Measurements from ENCODE around the gene CNTRL. TPM values are rescaled to one million over a fixed set of nuclear protein-coding genes. Genes with fewer than 3 reads are reported as not detected.
"Not testable (repeated sequence)": the region's sequence is repeated elsewhere in the genome, so short reads cannot be mapped to it uniquely, and the experiment has no call there.

CNTRL gene
- total RNA-seq, 3 donors from 2014 or later (not counting 1 experiment from before 2014, with no cell fraction given): 59.1 to 74.3 (median 60.0) TPM

DNA sequence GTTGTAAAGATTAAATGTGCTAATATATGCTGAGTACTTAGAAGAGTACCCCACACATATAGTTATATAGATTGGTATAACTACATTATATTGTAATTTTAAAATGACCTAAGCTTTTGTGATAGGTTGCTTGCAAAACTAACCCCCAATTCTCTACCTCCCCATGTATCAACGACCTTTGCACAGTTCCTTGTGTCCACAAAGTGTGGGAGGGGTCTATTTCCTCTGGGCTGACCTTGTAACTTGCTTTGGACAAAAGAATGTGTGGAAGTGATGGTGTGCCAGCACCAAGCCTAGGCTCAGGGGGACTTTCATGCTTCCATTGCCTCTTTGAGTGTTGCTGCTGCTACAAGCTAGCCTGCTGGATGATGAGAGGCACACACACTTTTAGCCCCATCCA is 45.3 kb upstream of the CNTRL start:
- Histone ChIP-seq H3K27me3 (ENCODE audit: control insufficient read depth, insufficient read depth, low read length) (no peaks in the 10 kb centered on the region), H3K27ac (ENCODE audit: low read length) (no peak overlapping the region), H3K4me3 (ENCODE audit: low read length) (no peak overlapping the region), H3K9me3 (ENCODE audit: control insufficient read depth, insufficient read depth, low read length) (no peaks in the 10 kb centered on the region), H3K4me1 (ENCODE audit: control insufficient read depth, insufficient read depth, low read length) (no peaks in the 10 kb centered on the region), H3K36me3 (ENCODE audit: control insufficient read depth, insufficient read depth, low read length) (no peaks in the 10 kb centered on the region)
- intact Hi-C loops (cut with micrococcal nuclease): no loop called here
- TF ChIP-seq, protein P1, sequence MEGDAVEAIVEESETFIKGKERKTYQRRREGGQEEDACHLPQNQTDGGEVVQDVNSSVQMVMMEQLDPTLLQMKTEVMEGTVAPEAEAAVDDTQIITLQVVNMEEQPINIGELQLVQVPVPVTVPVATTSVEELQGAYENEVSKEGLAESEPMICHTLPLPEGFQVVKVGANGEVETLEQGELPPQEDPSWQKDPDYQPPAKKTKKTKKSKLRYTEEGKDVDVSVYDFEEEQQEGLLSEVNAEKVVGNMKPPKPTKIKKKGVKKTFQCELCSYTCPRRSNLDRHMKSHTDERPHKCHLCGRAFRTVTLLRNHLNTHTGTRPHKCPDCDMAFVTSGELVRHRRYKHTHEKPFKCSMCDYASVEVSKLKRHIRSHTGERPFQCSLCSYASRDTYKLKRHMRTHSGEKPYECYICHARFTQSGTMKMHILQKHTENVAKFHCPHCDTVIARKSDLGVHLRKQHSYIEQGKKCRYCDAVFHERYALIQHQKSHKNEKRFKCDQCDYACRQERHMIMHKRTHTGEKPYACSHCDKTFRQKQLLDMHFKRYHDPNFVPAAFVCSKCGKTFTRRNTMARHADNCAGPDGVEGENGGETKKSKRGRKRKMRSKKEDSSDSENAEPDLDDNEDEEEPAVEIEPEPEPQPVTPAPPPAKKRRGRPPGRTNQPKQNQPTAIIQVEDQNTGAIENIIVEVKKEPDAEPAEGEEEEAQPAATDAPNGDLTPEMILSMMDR (IDR thresholded peaks at IDR 0.05): no peak
- Mint-ChIP-seq H3K4me3 (no peak overlapping the region), H3K9me3 (no peaks in the 10 kb centered on the region), H3K27ac (no peak overlapping the region), H3K4me1 (no peaks in the 10 kb centered on the region), H3K27me3 (ENCODE audit: low read depth in 2 of 2) (no peaks in the 10 kb centered on the region), H3K36me3 (no peaks in the 10 kb centered on the region)
- DNase-seq (no peak), ATAC-seq (no peak)
- WGBS (ENCODE audit: insufficient coverage): no CpG with 5 or more reads among the region's 1 CpG

DNA sequence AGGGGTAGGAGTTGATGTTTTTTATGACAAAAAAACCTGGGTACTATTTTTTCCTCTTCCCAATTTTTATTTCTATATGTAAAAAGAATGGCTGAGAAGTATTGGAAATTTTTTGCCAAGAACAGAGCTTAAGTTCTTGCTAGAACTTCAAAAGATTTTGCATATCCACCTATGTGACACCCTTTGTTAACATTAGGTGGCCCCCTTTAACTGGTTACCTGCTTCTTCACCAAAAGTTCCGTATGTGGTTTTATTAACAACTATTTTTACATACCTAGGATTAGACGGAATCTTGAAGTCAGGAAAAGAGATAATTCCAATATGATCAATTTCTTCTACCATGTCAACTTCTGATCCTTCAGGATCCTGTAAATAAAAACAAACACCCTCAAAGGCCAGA is 40.2 kb upstream of the CNTRL start:
- Histone ChIP-seq H3K27me3 (ENCODE audit: control insufficient read depth, insufficient read depth, low read length) (no peaks in the 10 kb centered on the region), H3K4me1 (ENCODE audit: control insufficient read depth, insufficient read depth, low read length) (no peaks in the 10 kb centered on the region), H3K36me3 (ENCODE audit: control insufficient read depth, insufficient read depth, low read length) (no peaks in the 10 kb centered on the region), H3K9me3 (ENCODE audit: control insufficient read depth, insufficient read depth, low read length) (no peaks in the 10 kb centered on the region), H3K27ac (ENCODE audit: low read length) (no peak overlapping the region), H3K4me3 (ENCODE audit: low read length) (no peak overlapping the region)
- Mint-ChIP-seq H3K27ac (no peak overlapping the region), H3K27me3 (ENCODE audit: low read depth in 2 of 2) (no peaks in the 10 kb centered on the region), H3K4me3 (no peak overlapping the region), H3K4me1 (no peaks in the 10 kb centered on the region), H3K36me3 (no peaks in the 10 kb centered on the region), H3K9me3 (no peaks in the 10 kb centered on the region)
- TF ChIP-seq, protein P1 (IDR thresholded peaks at IDR 0.05): no peak
- intact Hi-C loops (cut with micrococcal nuclease): no loop called here
- ATAC-seq (no peak), DNase-seq (no peak)
- 86% methylated on average over 2 of the region's 2 CpGs for WGBS (ENCODE audit: insufficient coverage)

DNA sequence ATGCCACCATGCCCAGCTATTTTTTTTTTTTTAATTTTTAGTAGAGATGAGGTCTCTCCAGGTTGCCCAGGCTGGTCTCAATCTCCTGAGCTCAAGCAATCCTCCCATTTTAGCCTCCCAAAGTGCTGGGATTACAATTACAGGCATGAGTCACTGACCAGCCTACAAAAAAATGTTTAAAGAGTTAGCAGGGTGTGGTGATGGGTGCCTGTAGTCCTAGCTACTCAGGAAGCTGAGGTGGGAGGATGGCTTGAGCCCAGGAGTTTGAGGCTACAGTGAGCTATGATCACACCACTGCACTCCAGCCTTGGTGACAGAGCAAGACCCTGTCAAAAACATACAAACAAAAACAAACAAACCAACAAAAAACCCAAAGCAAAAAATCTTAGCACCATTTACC is 39.0 kb upstream of the CNTRL start:
- intact Hi-C loops (cut with micrococcal nuclease); ATAC-seq; H3K27me3 ChIP-seq (ENCODE audit: control insufficient read depth, insufficient read depth, low read length); H3K4me1 Mint-ChIP-seq; H3K27ac ChIP-seq (ENCODE audit: low read length); H3K36me3 Mint-ChIP-seq; H3K9me3 ChIP-seq (ENCODE audit: control insufficient read depth, insufficient read depth, low read length); H3K4me3 Mint-ChIP-seq; H3K36me3 ChIP-seq (ENCODE audit: control insufficient read depth, insufficient read depth, low read length); H3K4me3 ChIP-seq (ENCODE audit: low read length); H3K27me3 Mint-ChIP-seq (ENCODE audit: low read depth in 2 of 2); H3K4me1 ChIP-seq (ENCODE audit: control insufficient read depth, insufficient read depth, low read length); H3K9me3 Mint-ChIP-seq; H3K27ac Mint-ChIP-seq; DNase-seq: not testable (repeated sequence)

DNA sequence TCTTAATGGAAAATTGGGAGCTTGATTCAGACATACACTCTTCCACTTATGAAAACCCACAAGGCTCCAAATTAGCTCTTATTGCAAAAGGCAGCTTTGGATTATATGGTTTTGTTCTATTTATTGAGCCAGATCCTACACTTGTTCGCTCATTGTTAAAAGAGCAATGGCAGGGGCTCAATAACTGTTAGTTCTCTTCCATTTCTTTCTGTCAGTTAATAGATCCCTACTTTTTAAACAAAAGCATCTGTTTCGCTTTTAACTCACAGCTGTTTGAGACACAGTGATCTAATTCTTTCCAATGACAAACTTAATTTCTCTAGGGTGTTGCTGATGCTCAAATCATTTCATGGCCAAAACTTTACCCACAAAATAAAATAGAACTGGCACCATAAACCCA is 36.4 kb upstream of the CNTRL start:
- Histone ChIP-seq H3K36me3 (ENCODE audit: control insufficient read depth, insufficient read depth, low read length) (no peaks in the 10 kb centered on the region), H3K4me3 (ENCODE audit: low read length) (no peak overlapping the region), H3K27me3 (ENCODE audit: control insufficient read depth, insufficient read depth, low read length) (no peaks in the 10 kb centered on the region), H3K27ac (ENCODE audit: low read length) (no peak overlapping the region), H3K4me1 (ENCODE audit: control insufficient read depth, insufficient read depth, low read length) (no peaks in the 10 kb centered on the region), H3K9me3 (ENCODE audit: control insufficient read depth, insufficient read depth, low read length) (no peaks in the 10 kb centered on the region)
- no peaks in the 10 kb centered on the region for H3K9me3 Mint-ChIP-seq
- WGBS (ENCODE audit: insufficient coverage): 92% methylated on average over 2 of the region's 2 CpGs
- H3K27ac Mint-ChIP-seq: no peak overlapping the region
- no peaks in the 10 kb centered on the region for H3K4me1 Mint-ChIP-seq
- no peak for ATAC-seq
- no peaks in the 10 kb centered on the region for H3K36me3 Mint-ChIP-seq
- TF ChIP-seq, protein P1 (IDR thresholded peaks at IDR 0.05): no peak
- intact Hi-C loops (cut with micrococcal nuclease): no loop called here
- H3K4me3 Mint-ChIP-seq: no peak overlapping the region
- no peak for DNase-seq
- no peaks in the 10 kb centered on the region for H3K27me3 Mint-ChIP-seq (ENCODE audit: low read depth in 2 of 2)

All from natural killer cell (primary cell).